ENCODE results near the gene GTPBP6.

- TF ChIP-seq CTCF (IDR thresholded peaks at IDR 0.05; ENCODE audit: low read depth, low read length): no peak
- TF ChIP-seq POLR2A (IDR thresholded peaks at IDR 0.05; ENCODE audit: extremely low read depth, insufficient read length): no peak
Measured at GRCh38 chrX:313546-313945, 5.0 kb downstream of the GTPBP6 start.

All from NB4 (cell line).